Ovary (tissue), 9 donors: Measurements from ENCODE around the gene DPH5. TPM values are rescaled to one million over a fixed set of nuclear protein-coding genes. Genes with fewer than 3 reads are reported as not detected.
"Not testable (repeated sequence)": the region's sequence is repeated elsewhere in the genome, so short reads cannot be mapped to it uniquely, and the experiment has no call there.

Experiments used
- DNase-seq, 5 donors: peaks; one replicate each; pipeline ENCODE4 v3.0.0-alpha.2; 2019 to 2020
- H3K27ac ChIP-seq, 2 donors: fragments of 200-600 bp; one replicate each; pipeline versions ENCODE4 v1.5.1 to v1.8.0; 2019 to 2022
- H3K27me3 ChIP-seq: fragments of 200-600 bp; one replicate; pipeline ENCODE4 v1.8.0; 2022
- H3K36me3 ChIP-seq: fragments of 200-600 bp; sonication (generic); one replicate; pipeline ENCODE4 v1.5.1; 2019
- H3K4me1 ChIP-seq: one replicate; pipeline ENCODE4 v1.8.1; 2013; ENCODE audit warnings: mild to moderate bottlenecking, moderate library complexity; ENCODE audit not compliant: insufficient read depth
- H3K4me3 ChIP-seq: fragments of 200-600 bp; sonication (generic); one replicate; pipeline ENCODE4 v1.5.1; 2017
- H3K9me3 ChIP-seq, 2 donors: fragments of 200-600 bp in 1 of 2; sonication (generic) in 1 of 2; one replicate each; pipeline versions ENCODE4 v1.5.1 to v1.8.1; 2013 to 2019; ENCODE audit warnings: mild to moderate bottlenecking in 1 of 2, moderate library complexity in 1 of 2
- EP300 ChIP-seq: sonication (generic); formaldehyde crosslinking; IDR thresholded peaks from one replicate; pipeline ENCODE4 v1.6.1; 2017; ENCODE audit warnings: antibody characterized with exemption
- POLR2A ChIP-seq: fragments of 450-650 bp; IDR thresholded peaks from one replicate; pipeline ENCODE4 v1.6.1; 2017; ENCODE audit warnings: antibody characterized with exemption, mild to moderate bottlenecking, moderate library complexity
- WGBS, 3 donors: extraction: QIAGEN DNeasy Blood & Tissue Kit in 1 of 3; methylation state at CpG; one replicate each; pipeline versions ENCODE4 v1.1.5 to v1.1.7; 2013 to 2017; 5-methylcytosine and 5-hydroxymethylcytosine counted together
- intact Hi-C, 4 donors: fragments of 100-400 bp; cut with DNase I; formaldehyde crosslinking; loops; one replicate each; pipeline versions ENCODE4 v1.11.0 to v1.15.1; 2022 to 2023
- polyA plus RNA-seq, 2 donors: library from polyadenylated mRNA; stranded (reverse); fragments of 200-250 nt in 1 of 2; fragments of 350-450 nt in 1 of 2; fragmentation: Illumina TruSeq in 1 of 2; extraction: RNeasy Lipid Tissue Mini Kit (QIAGEN cat#74804) in 1 of 2; gene quantifications; one replicate each; pipeline ENCODE4 v1.2.3, GENCODE V29; 2013 to 2014
- total RNA-seq, 7 donors: library from RNA; depleted of rRNA in 2 of 7; stranded (reverse); fragments of >200 nt in 2 of 7; fragmentation: NEBNext Ultra II Directional in 3 of 7; extraction: Animal tissue kit (Norgen Biotek cat#: 25700) in 3 of 7; gene quantifications; one replicate each; pipeline versions ENCODE4 v1.1.0 to v1.2.4, GENCODE V29; 2016 to 2023
- TF ChIP-seq, protein P1 (sequence below), 3 donors: fragments of 450-650 bp in 2 of 3; fragments of 200-600 bp in 1 of 3; IDR thresholded peaks; one replicate each; pipeline versions ENCODE4 v1.5.1 to v1.8.0; 2016 to 2022; ENCODE audit warnings: antibody characterized with exemption in 3 of 3, mild to moderate bottlenecking in 1 of 3
- donor health status: DM: no; HTN: no; CAD: no; lungs with moderate emphysema.
- donor health status: DM: no; HTN: no; CAD: no.
- donor health status: Bipolar disorder and iron deficiency.
- donor health status: DM: yes; HTN: yes; CAD: no.
- donor health status: DM: no; HTN: no; CAD: no.
- donor health status: DM: yes; HTN: yes; CAD: no.

The DPH5 gene
- total and polyA plus RNA-seq, 9 donors, result 24.0 to 77.2 (median 48.4) TPM

DNA sequence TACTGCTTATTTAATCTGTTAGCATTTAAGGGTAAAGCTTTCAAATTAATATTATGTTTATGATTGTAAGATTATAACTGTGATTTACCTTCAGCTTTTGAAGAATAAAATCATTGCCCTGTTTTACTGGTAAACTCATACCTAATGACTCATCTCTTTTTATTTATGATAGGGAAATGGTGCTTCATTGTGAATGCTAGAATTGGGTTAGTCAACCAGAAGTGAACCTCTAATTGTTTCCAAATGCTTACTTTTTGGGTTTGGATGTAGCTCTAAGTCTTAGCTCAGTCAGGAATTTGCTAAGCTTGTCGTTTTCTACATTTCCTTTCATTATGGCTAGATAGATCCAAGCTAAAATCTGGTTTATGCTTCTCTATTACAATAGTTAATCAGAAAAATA, 70.3 kb downstream of the DPH5 start:
- Histone ChIP-seq H3K36me3 (no peaks in the 10 kb centered on the region), H3K4me1 (no peaks in the 10 kb centered on the region), H3K27me3 (no peaks in the 10 kb centered on the region), H3K27ac (no peak overlapping the region), H3K9me3 (no peaks in the 10 kb centered on the region), H3K4me3 (no peak overlapping the region)
- TF ChIP-seq, protein P1, sequence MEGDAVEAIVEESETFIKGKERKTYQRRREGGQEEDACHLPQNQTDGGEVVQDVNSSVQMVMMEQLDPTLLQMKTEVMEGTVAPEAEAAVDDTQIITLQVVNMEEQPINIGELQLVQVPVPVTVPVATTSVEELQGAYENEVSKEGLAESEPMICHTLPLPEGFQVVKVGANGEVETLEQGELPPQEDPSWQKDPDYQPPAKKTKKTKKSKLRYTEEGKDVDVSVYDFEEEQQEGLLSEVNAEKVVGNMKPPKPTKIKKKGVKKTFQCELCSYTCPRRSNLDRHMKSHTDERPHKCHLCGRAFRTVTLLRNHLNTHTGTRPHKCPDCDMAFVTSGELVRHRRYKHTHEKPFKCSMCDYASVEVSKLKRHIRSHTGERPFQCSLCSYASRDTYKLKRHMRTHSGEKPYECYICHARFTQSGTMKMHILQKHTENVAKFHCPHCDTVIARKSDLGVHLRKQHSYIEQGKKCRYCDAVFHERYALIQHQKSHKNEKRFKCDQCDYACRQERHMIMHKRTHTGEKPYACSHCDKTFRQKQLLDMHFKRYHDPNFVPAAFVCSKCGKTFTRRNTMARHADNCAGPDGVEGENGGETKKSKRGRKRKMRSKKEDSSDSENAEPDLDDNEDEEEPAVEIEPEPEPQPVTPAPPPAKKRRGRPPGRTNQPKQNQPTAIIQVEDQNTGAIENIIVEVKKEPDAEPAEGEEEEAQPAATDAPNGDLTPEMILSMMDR (IDR thresholded peaks at IDR 0.05), result no peak
- TF ChIP-seq EP300, result no peak
- no peak for TF ChIP-seq POLR2A
- WGBS, 3 donors, result 16 to 26% (median 19%) methylated on average over 1 of the region's 1 CpG
- intact Hi-C loops, result no loop called here
- DNase-seq, result no peak

DNA sequence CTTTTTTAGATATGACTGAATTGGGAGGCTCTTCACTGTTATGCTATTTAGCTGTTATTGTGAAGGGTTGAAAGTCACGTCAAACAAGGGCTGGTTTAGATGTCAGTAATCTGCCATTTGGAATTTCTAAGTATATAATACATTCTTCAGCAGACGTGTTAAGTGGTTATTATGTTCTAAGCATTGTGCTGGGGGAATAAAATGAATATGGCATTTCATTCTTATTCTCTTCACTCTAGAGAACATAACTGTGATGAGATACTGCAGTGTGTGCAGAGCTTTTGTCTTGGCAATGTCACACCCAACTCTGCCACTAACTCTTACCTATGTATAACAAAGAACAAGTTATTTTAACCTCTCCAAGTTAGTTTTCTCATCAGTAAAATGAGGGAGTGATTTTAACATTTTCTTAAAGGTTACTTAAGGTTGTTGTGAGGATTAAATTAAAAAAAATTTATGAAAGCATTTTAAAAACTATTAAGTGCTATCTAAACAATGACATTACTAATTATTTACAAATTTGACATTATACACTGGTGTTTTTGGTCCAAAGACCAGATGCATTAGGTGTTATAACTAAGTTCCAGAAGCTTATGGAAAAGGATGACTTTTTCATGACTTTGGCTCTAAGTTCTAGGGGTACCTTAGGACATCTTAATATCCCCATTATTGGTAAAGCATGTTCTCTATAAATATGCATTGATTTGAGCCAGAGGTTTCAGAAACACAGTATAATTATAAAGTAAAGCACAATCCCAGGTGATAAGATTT, 71.4 kb downstream of the DPH5 start:
- WGBS, 3 donors, result 78 to 88% (median 87%) methylated on average over 2 of the region's 2 CpGs
- no peak overlapping the region for H3K27ac ChIP-seq
- intact Hi-C loops, result no loop called here

GRCh38 chr1:100952970-100953369, 72.6 kb downstream of the DPH5 start:
- H3K4me3 ChIP-seq, H3K27me3 ChIP-seq, H3K9me3 ChIP-seq, H3K36me3 ChIP-seq, H3K4me1 ChIP-seq, intact Hi-C loops, H3K27ac ChIP-seq, DNase-seq: not testable (repeated sequence)
- 91 to 97% (median 93%) methylated on average over 1 of the region's 1 CpG for WGBS, 3 donors

More for the DNA sequence above, 71.4 kb downstream of the DPH5 start:
- Histone ChIP-seq H3K4me1 (peaks cover 2% of the 10 kb centered on the region), H3K36me3 (no peaks in the 10 kb centered on the region), H3K4me3 (no peak overlapping the region), H3K27me3 (no peaks in the 10 kb centered on the region), H3K9me3 (no peaks in the 10 kb centered on the region)
- no peak for TF ChIP-seq POLR2A
- DNase-seq, result no peak

DNA sequence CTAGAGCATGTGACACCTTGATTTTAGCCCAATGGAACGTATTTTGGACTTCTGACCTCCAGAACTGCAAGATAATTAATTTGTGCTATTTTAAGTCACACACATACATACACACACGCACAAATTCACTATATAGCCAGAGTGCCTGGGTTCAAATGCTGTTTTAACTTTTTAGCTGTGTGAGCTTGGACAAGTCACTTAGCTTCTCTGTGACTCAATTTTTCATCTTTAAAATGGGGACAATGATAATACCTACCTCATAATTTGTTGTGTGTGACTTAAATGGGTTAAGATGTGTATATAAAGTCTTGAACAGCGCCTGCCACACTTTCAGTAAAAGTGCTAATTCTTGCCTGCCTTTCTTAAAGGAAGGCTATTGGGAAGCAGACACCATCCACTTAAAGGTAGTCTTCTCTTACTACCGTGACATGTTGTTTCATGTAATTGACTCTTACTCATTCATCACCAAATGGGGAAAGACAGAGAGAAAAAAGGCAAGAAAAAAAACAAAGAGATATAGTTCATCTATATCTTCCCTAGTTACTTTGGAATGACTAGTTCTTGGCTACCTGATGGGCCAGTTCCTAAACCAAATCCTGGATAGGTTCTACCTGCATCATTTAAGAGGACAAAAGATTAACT, 73.4 kb downstream of the DPH5 start:
- 96 to 99% (median 97%) methylated on average over 4 of the region's 4 CpGs for WGBS, 3 donors
- no peak for DNase-seq
- Histone ChIP-seq H3K4me3 (no peak overlapping the region), H3K4me1 (peaks cover 2% of the 10 kb centered on the region), H3K27ac (no peak overlapping the region), H3K9me3 (no peaks in the 10 kb centered on the region), H3K27me3 (no peaks in the 10 kb centered on the region), H3K36me3 (no peaks in the 10 kb centered on the region)
- no peak for TF ChIP-seq EP300
- TF ChIP-seq POLR2A, result no peak
- TF ChIP-seq, protein P1 (IDR thresholded peaks at IDR 0.05), result no peak
- intact Hi-C loops, result no loop called here

- H3K9me3 ChIP-seq, result no peaks in the 10 kb centered on the region
- intact Hi-C loops, result no loop called here
- WGBS, 3 donors, result 26 to 32% (median 29%) methylated on average over 4 of the region's 4 CpGs
- H3K4me1 ChIP-seq, result peaks cover 2% of the 10 kb centered on the region
- DNase-seq, result no peak
- no peak overlapping the region for H3K4me3 ChIP-seq
- TF ChIP-seq EP300 (no peak), POLR2A (no peak)
- TF ChIP-seq, protein P1 (IDR thresholded peaks at IDR 0.05), result no peak
- no peaks in the 10 kb centered on the region for H3K27me3 ChIP-seq
- no peak overlapping the region for H3K27ac ChIP-seq
- H3K36me3 ChIP-seq, result no peaks in the 10 kb centered on the region
These were observed 74.8 kb downstream of the DPH5 start for GRCh38 chr1:100950781-100951180.
